B cell (primary cell): ENCODE data around the gene HSPB8.

Source experiments
- EZH2 ChIP-seq: IDR thresholded peaks from 2 replicates; pipeline ENCODE4 v1.6.1; 2012; ENCODE audit warnings: borderline replicate concordance, low read depth, mild to moderate bottlenecking, moderate library complexity, low read length; ENCODE audit not compliant: insufficient read depth, poor library complexity, severe bottlenecking
- TF ChIP-seq, protein P1 (sequence below): fragments of 200-600 bp; IDR thresholded peaks from one replicate; pipeline ENCODE4 v1.8.0; 2022; ENCODE audit warnings: antibody characterized with exemption, mild to moderate bottlenecking

- TF ChIP-seq, protein P1, sequence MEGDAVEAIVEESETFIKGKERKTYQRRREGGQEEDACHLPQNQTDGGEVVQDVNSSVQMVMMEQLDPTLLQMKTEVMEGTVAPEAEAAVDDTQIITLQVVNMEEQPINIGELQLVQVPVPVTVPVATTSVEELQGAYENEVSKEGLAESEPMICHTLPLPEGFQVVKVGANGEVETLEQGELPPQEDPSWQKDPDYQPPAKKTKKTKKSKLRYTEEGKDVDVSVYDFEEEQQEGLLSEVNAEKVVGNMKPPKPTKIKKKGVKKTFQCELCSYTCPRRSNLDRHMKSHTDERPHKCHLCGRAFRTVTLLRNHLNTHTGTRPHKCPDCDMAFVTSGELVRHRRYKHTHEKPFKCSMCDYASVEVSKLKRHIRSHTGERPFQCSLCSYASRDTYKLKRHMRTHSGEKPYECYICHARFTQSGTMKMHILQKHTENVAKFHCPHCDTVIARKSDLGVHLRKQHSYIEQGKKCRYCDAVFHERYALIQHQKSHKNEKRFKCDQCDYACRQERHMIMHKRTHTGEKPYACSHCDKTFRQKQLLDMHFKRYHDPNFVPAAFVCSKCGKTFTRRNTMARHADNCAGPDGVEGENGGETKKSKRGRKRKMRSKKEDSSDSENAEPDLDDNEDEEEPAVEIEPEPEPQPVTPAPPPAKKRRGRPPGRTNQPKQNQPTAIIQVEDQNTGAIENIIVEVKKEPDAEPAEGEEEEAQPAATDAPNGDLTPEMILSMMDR = no peak
- no peak for TF ChIP-seq EZH2
These were observed 28.4 kb downstream of the HSPB8 start for GRCh38 chr12:119207063-119207560.
